GM13977 (cell line): ENCODE measurements around the gene RASL10A.

ENCODE experiments used
- DNase-seq: peaks from one replicate; pipeline ENCODE4 v3.0.0; 2012; ENCODE audit warnings: low spot score
- CTCF ChIP-seq: IDR thresholded peaks from 2 replicates; pipeline ENCODE4 v1.5.1; 2012; ENCODE audit warnings: mild to moderate bottlenecking, control low read depth; ENCODE audit not compliant: insufficient read depth; ENCODE audit errors: extremely low read depth, missing control alignments
- in situ Hi-C: fragments of 300-500 bp; cut with MboI; formaldehyde crosslinking; loops from one replicate; pipeline ENCODE4 v1.12.0; 2022; ENCODE audit warnings: low sequenced_read_pairs, low pct_unique_long_range_greater_than_20kb, mixed read lengths, inconsistent platforms; ENCODE audit not compliant: unreplicated experiment

RASL10A gene

DNA sequence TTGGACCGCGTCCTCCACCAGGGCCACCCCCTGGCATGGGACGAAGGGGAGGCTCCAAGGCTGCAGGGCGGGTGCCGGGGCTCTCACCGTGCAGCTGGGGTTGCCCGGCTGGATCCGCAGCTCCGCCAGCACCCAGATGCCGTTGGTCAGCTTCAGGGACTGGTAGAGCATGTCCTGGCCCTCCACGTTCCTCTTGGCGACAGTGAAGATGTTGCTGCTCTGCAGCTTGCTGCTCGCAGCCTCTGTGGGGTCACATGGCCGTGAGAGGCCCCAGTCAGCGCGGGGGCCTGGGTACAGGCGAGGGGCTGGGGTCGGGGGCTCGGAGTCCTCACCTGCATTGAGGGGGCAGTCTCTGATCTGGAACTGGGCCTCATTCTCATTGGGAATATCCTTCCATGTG lies 14.8 kb upstream of the RASL10A start:
- in situ Hi-C loops = no loop called here
- TF ChIP-seq CTCF = no peak
- no peak for DNase-seq

GRCh38 chr22:29329581-29329980 lies 14.1 kb upstream of the RASL10A start:
- DNase-seq = no peak
- TF ChIP-seq CTCF = no peak
- in situ Hi-C loops = no loop called here

GRCh38 chr22:29328566-29329500 lies 13.3 kb upstream of the RASL10A start:
- in situ Hi-C loops = no loop called here
- no peak for TF ChIP-seq CTCF
- no peak for DNase-seq

- no peak for TF ChIP-seq CTCF
- in situ Hi-C loops = no loop called here
- no peak for DNase-seq
Measured at GRCh38 chr22:29328055-29328454, 12.6 kb upstream of the RASL10A start.

GRCh38 chr22:29327089-29327764 lies 11.7 kb upstream of the RASL10A start:
- in situ Hi-C loops = no loop called here
- DNase-seq = no peak
- TF ChIP-seq CTCF = no peak

DNA sequence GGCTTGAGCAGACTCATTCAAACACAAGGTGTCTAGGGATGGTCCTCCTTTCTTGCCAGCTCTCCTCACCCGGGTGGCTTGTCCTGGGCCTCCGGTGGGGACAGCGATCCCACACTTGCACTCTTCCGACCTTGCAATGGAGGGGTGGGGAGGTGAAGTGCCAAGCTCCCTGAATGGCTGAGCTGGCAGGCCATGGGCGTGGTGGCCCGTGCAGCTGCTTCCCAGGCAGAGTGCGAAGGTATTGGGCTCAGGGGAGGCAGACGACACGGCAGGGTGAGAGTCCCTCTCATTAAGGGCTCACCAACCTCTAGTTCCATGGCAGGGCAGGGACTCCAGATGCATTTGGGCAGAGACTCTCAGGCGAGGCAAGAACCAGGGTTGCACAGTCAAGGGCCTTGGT lies 11.0 kb upstream of the RASL10A start:
- in situ Hi-C loops = no loop called here
- no peak for TF ChIP-seq CTCF
- no peak for DNase-seq
